ENCODE results near the gene NR4A1. TPM values are rescaled to one million over a fixed set of nuclear protein-coding genes. Genes with fewer than 3 reads are reported as not detected.

NR4A1 gene
- total RNA-seq, 2 donors from 2014 or later = 112 to 468 TPM

- peaks cover 24% of the 10 kb centered on the region for H3K36me3 ChIP-seq
- H3K9me3 ChIP-seq = no peaks in the 10 kb centered on the region
- no peak for TF ChIP-seq CTCF (IDR thresholded peaks at IDR 0.05)
- ATAC-seq (ENCODE audit: insufficient number of reproducible peaks, low FRiP score, low read depth) (no peak), DNase-seq (ENCODE audit: low spot score) (no peak)
- H3K4me3 ChIP-seq = no peak overlapping the region
- no peaks in the 10 kb centered on the region for H3K27me3 ChIP-seq (replicated peaks; ENCODE audit: insufficient read depth)
- no peak overlapping the region for H3K27ac ChIP-seq
- peaks cover 7 to 14% of the 10 kb centered on the region in 2 donors for H3K4me1 ChIP-seq (ENCODE audit: control insufficient read depth in 1 of 2, low read depth in 2 of 2)
These were observed 3.1 kb downstream of the NR4A1 start for GRCh38 chr12:52054231-52054832.

GRCh38 chr12:52054833-52055730 is 3.8 kb downstream of the NR4A1 start:
- no peak overlapping the region for H3K27ac ChIP-seq

DNA sequence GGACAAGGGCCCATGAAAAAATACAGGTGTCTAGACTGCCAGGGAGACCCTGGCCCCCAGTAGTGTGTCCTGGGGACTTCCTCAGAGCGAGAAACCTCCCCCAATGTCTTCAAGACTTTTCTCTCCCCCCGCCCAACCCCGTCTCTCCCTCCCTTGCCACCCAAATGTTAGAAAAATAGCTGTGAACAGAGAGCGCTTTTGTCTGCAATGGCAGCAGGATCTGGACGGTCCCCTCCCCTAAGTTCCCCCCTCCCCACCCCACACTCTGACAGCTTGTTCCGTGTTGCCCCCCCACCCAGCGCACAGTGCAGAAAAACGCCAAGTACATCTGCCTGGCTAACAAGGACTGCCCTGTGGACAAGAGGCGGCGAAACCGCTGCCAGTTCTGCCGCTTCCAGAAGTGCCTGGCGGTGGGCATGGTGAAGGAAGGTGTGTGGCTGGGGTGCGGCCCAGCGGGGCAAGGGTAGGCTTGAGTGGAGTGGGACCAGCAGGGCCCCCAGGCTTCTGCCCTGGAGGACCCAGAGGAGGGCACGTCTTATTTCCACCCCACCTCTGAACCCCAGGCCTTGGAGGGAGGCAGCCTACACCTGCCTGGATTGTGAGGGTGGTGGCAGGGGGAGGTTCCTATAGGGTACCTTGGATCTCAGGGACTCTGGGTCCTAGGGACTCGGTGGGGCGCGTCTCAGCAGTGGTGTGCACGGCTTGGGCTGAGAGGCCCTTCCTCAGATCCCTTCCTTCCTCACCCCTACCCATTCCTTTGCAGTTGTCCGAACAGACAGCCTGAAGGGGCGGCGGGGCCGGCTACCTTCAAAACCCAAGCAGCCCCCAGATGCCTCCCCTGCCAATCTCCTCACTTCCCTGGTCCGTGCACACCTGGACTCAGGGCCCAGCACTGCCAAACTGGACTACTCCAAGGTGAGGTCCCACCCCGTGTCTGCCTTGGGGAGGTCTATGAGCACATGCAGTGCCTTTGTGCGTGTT is 4.8 kb downstream of the NR4A1 start:
- Histone ChIP-seq H3K36me3 (peaks cover 24% of the 10 kb centered on the region), H3K9me3 (no peaks in the 10 kb centered on the region), H3K27ac (no peak overlapping the region), H3K4me1 (ENCODE audit: control insufficient read depth in 1 of 2, low read depth in 2 of 2) (no peaks in the 10 kb centered on the region), H3K4me3 (no peak overlapping the region), H3K27me3 (replicated peaks; ENCODE audit: insufficient read depth) (no peaks in the 10 kb centered on the region)
- no peak for DNase-seq (ENCODE audit: low spot score)
- no peak for ATAC-seq (ENCODE audit: insufficient number of reproducible peaks, low FRiP score, low read depth)
- TF ChIP-seq CTCF (IDR thresholded peaks at IDR 0.05) = no peak

More at GRCh38 chr12:52054833-52055730, 3.8 kb downstream of the NR4A1 start:
- no peak for ATAC-seq (ENCODE audit: insufficient number of reproducible peaks, low FRiP score, low read depth)
- H3K4me1 ChIP-seq (ENCODE audit: control insufficient read depth in 1 of 2, low read depth in 2 of 2) = peaks cover 4 to 6% of the 10 kb centered on the region in 2 donors
- no peak for DNase-seq (ENCODE audit: low spot score)
- no peaks in the 10 kb centered on the region for H3K27me3 ChIP-seq (replicated peaks; ENCODE audit: insufficient read depth)
- H3K36me3 ChIP-seq = peaks cover 24% of the 10 kb centered on the region
- no peaks in the 10 kb centered on the region for H3K9me3 ChIP-seq
- no peak overlapping the region for H3K4me3 ChIP-seq
- no peak for TF ChIP-seq CTCF (IDR thresholded peaks at IDR 0.05)

DNA sequence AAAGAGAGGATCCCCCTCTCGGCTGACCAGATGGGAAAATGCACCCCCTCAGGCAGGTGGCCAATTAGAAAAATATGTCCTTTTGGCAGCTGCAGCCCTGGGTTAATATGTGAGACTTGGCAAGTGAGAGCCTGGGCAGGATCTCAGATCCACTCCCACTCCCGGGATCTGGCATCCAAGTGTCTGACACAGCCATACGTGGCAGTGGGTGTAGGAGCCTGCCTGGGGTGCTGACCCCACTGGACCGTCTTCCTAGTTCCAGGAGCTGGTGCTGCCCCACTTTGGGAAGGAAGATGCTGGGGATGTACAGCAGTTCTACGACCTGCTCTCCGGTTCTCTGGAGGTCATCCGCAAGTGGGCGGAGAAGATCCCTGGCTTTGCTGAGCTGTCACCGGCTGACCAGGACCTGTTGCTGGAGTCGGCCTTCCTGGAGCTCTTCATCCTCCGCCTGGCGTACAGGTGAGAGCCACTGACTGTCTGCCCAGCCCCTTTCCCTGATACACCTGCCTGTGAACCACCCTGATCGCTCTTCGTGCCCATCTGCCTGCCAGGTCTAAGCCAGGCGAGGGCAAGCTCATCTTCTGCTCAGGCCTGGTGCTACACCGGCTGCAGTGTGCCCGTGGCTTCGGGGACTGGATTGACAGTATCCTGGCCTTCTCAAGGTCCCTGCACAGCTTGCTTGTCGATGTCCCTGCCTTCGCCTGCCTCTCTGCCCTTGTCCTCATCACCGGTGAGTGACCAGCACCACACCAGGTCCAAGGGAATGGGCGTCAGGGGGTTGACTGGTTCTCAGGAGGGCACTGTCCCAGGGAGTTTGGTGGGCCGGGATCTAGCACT is 5.8 kb downstream of the NR4A1 start:
- no peak for TF ChIP-seq CTCF (IDR thresholded peaks at IDR 0.05)
- H3K4me1 ChIP-seq (ENCODE audit: control insufficient read depth in 1 of 2, low read depth in 2 of 2) = no peaks in the 10 kb centered on the region
- DNase-seq (ENCODE audit: low spot score) (no peak), ATAC-seq (ENCODE audit: insufficient number of reproducible peaks, low FRiP score, low read depth) (no peak)
- H3K27ac ChIP-seq = no peak overlapping the region
- peaks cover 24% of the 10 kb centered on the region for H3K36me3 ChIP-seq
- H3K9me3 ChIP-seq = no peaks in the 10 kb centered on the region
- no peak overlapping the region for H3K4me3 ChIP-seq
- H3K27me3 ChIP-seq (replicated peaks; ENCODE audit: insufficient read depth) = no peaks in the 10 kb centered on the region

Measured in thoracic aorta (tissue), 2 donors.